Dendritic cell treated with granulocyte-macrophage colony-stimulating factor and Interleukin-4, amounts not matched to agents 40 ng/mL and 50 ng/mL, for 4 days (primary cell): ENCODE results near the gene SCAF4.

Experiments used
- H3K27ac Mint-ChIP-seq: one replicate; pipeline ENCODE4 v1.8.0; 2022; ENCODE audit warnings: mild to moderate bottlenecking, mixed read lengths
- H3K27me3 Mint-ChIP-seq: one replicate; pipeline ENCODE4 v1.8.0; 2022; ENCODE audit warnings: mild to moderate bottlenecking, mixed read lengths
- H3K36me3 Mint-ChIP-seq: one replicate; pipeline ENCODE4 v1.8.0; 2022; ENCODE audit warnings: low read depth, mixed read lengths
- H3K4me1 Mint-ChIP-seq: one replicate; pipeline ENCODE4 v1.8.0; 2022; ENCODE audit warnings: low read depth, mixed read lengths
- H3K4me3 Mint-ChIP-seq: one replicate; pipeline ENCODE4 v1.8.0; 2022; ENCODE audit warnings: mild to moderate bottlenecking, moderate library complexity, mixed read lengths
- H3K9me3 Mint-ChIP-seq: one replicate; pipeline ENCODE4 v1.8.0; 2022; ENCODE audit warnings: mixed read lengths
- intact Hi-C: fragments of 100-400 bp; cut with micrococcal nuclease; formaldehyde crosslinking; loops from one replicate; pipeline ENCODE4 v1.15.0; 2022

SCAF4 gene

GRCh38 chr21:31730712-31731055 lies 1.2 kb downstream of the SCAF4 start:
- intact Hi-C loops, result loop anchor here (5.0 kb wide), 1 partner anchor 42 kb away; no protein-coding TSS in a partner anchor
- no peaks in the 10 kb centered on the region for H3K9me3 Mint-ChIP-seq
- H3K36me3 Mint-ChIP-seq, result no peaks in the 10 kb centered on the region
- no peaks in the 10 kb centered on the region for H3K27me3 Mint-ChIP-seq
- H3K4me1 Mint-ChIP-seq, result no peaks in the 10 kb centered on the region
- peak overlapping the region; percentile 80 for H3K4me3 Mint-ChIP-seq
- no peak overlapping the region for H3K27ac Mint-ChIP-seq

- peak overlapping the region; percentile 35 for H3K4me3 Mint-ChIP-seq
- intact Hi-C loops, result loop anchor here (5.0 kb wide), 1 partner anchor 43 kb away; no protein-coding TSS in a partner anchor
- no peaks in the 10 kb centered on the region for H3K36me3 Mint-ChIP-seq
- no peaks in the 10 kb centered on the region for H3K9me3 Mint-ChIP-seq
- no peak overlapping the region for H3K27ac Mint-ChIP-seq
- no peaks in the 10 kb centered on the region for H3K27me3 Mint-ChIP-seq
- H3K4me1 Mint-ChIP-seq, result peaks cover 7% of the 10 kb centered on the region
Observed at GRCh38 chr21:31729622-31730343, 2.1 kb downstream of the SCAF4 start.

- peaks cover 9% of the 10 kb centered on the region for H3K4me1 Mint-ChIP-seq
- H3K36me3 Mint-ChIP-seq, result no peaks in the 10 kb centered on the region
- intact Hi-C loops, result no loop called here
- H3K27me3 Mint-ChIP-seq, result no peaks in the 10 kb centered on the region
- no peak overlapping the region for H3K27ac Mint-ChIP-seq
- H3K4me3 Mint-ChIP-seq, result no peak overlapping the region
- no peaks in the 10 kb centered on the region for H3K9me3 Mint-ChIP-seq
Observed at GRCh38 chr21:31728952-31729351, 3.0 kb downstream of the SCAF4 start.

- intact Hi-C loops, result no loop called here
- Mint-ChIP-seq H3K36me3 (no peaks in the 10 kb centered on the region), H3K4me1 (peaks cover 9% of the 10 kb centered on the region), H3K9me3 (no peaks in the 10 kb centered on the region), H3K4me3 (no peak overlapping the region), H3K27ac (no peak overlapping the region), H3K27me3 (no peaks in the 10 kb centered on the region)
Observed at GRCh38 chr21:31728191-31728590, 3.7 kb downstream of the SCAF4 start.

- peaks cover 9% of the 10 kb centered on the region for H3K4me1 Mint-ChIP-seq
- intact Hi-C loops, result no loop called here
- H3K27ac Mint-ChIP-seq, result no peak overlapping the region
- H3K9me3 Mint-ChIP-seq, result no peaks in the 10 kb centered on the region
- no peaks in the 10 kb centered on the region for H3K36me3 Mint-ChIP-seq
- H3K27me3 Mint-ChIP-seq, result no peaks in the 10 kb centered on the region
- no peak overlapping the region for H3K4me3 Mint-ChIP-seq
Observed at GRCh38 chr21:31727181-31727580, 4.7 kb downstream of the SCAF4 start.

- Mint-ChIP-seq H3K4me3 (no peak overlapping the region), H3K27ac (no peak overlapping the region), H3K27me3 (no peaks in the 10 kb centered on the region), H3K36me3 (no peaks in the 10 kb centered on the region), H3K9me3 (no peaks in the 10 kb centered on the region), H3K4me1 (peaks cover 16% of the 10 kb centered on the region)
- intact Hi-C loops, result no loop called here
Observed at GRCh38 chr21:31726407-31726806, 5.5 kb downstream of the SCAF4 start.

- Mint-ChIP-seq H3K4me1 (peaks cover 26% of the 10 kb centered on the region), H3K27me3 (no peaks in the 10 kb centered on the region), H3K9me3 (no peaks in the 10 kb centered on the region), H3K36me3 (no peaks in the 10 kb centered on the region), H3K27ac (no peak overlapping the region), H3K4me3 (no peak overlapping the region)
- intact Hi-C loops, result no loop called here
Observed at GRCh38 chr21:31725202-31725839, 6.6 kb downstream of the SCAF4 start.

- Mint-ChIP-seq H3K4me1 (peaks cover 31% of the 10 kb centered on the region), H3K27ac (no peak overlapping the region), H3K36me3 (peaks cover 5% of the 10 kb centered on the region), H3K27me3 (no peaks in the 10 kb centered on the region), H3K4me3 (no peak overlapping the region), H3K9me3 (no peaks in the 10 kb centered on the region)
- intact Hi-C loops, result loop anchor here (5.0 kb wide), 1 partner anchor 57 kb away; no protein-coding TSS in a partner anchor
Observed at GRCh38 chr21:31724552-31724951, 7.4 kb downstream of the SCAF4 start.

- H3K27me3 Mint-ChIP-seq, result no peaks in the 10 kb centered on the region
- peaks cover 40% of the 10 kb centered on the region for H3K4me1 Mint-ChIP-seq
- H3K27ac Mint-ChIP-seq, result no peak overlapping the region
- H3K36me3 Mint-ChIP-seq, result peaks cover 6% of the 10 kb centered on the region
- H3K4me3 Mint-ChIP-seq, result no peak overlapping the region
- no peaks in the 10 kb centered on the region for H3K9me3 Mint-ChIP-seq
- intact Hi-C loops, result loop anchor here (5.0 kb wide), 1 partner anchor 54 kb away; no protein-coding TSS in a partner anchor
Observed at GRCh38 chr21:31721381-31721780, 10.5 kb downstream of the SCAF4 start.

- H3K4me1 Mint-ChIP-seq, result peaks cover 40% of the 10 kb centered on the region
- H3K9me3 Mint-ChIP-seq, result no peaks in the 10 kb centered on the region
- H3K4me3 Mint-ChIP-seq, result no peak overlapping the region
- intact Hi-C loops, result loop anchor here (5.0 kb wide), 1 partner anchor 53 kb away; no protein-coding TSS in a partner anchor
- peaks cover 6% of the 10 kb centered on the region for H3K36me3 Mint-ChIP-seq
- H3K27me3 Mint-ChIP-seq, result no peaks in the 10 kb centered on the region
- no peak overlapping the region for H3K27ac Mint-ChIP-seq
Observed at GRCh38 chr21:31720739-31721138, 11.2 kb downstream of the SCAF4 start.

GRCh38 chr21:31720330-31720729 lies 11.6 kb downstream of the SCAF4 start:
- no peaks in the 10 kb centered on the region for H3K9me3 Mint-ChIP-seq
- H3K27me3 Mint-ChIP-seq, result no peaks in the 10 kb centered on the region
- intact Hi-C loops, result loop anchor here (5.0 kb wide), 1 partner anchor 53 kb away; no protein-coding TSS in a partner anchor
- H3K27ac Mint-ChIP-seq, result no peak overlapping the region
- H3K4me1 Mint-ChIP-seq, result peaks cover 39% of the 10 kb centered on the region
- H3K36me3 Mint-ChIP-seq, result peaks cover 6% of the 10 kb centered on the region
- H3K4me3 Mint-ChIP-seq, result no peak overlapping the region

- intact Hi-C loops, result no loop called here
- no peak overlapping the region for H3K27ac Mint-ChIP-seq
- H3K27me3 Mint-ChIP-seq, result no peaks in the 10 kb centered on the region
- peaks cover 33% of the 10 kb centered on the region for H3K4me1 Mint-ChIP-seq
- no peaks in the 10 kb centered on the region for H3K9me3 Mint-ChIP-seq
- no peak overlapping the region for H3K4me3 Mint-ChIP-seq
- peaks cover 6% of the 10 kb centered on the region for H3K36me3 Mint-ChIP-seq
Observed at GRCh38 chr21:31716106-31716505, 15.8 kb downstream of the SCAF4 start.

- no peak overlapping the region for H3K4me3 Mint-ChIP-seq
- H3K36me3 Mint-ChIP-seq, result peaks cover 5% of the 10 kb centered on the region
- intact Hi-C loops, result no loop called here
- no peaks in the 10 kb centered on the region for H3K27me3 Mint-ChIP-seq
- no peaks in the 10 kb centered on the region for H3K9me3 Mint-ChIP-seq
- peaks cover 31% of the 10 kb centered on the region for H3K4me1 Mint-ChIP-seq
- H3K27ac Mint-ChIP-seq, result no peak overlapping the region
Observed at GRCh38 chr21:31714741-31715365, 17.1 kb downstream of the SCAF4 start.
